HEK293T (cell line): Measurements from ENCODE around the gene AGBL5.

Source experiments
- BHLHE40 ChIP-seq: fragments of 450-650 bp; IDR thresholded peaks from 2 replicates; pipeline ENCODE4 v1.6.1; 2016; ENCODE audit warnings: mild to moderate bottlenecking, moderate library complexity, borderline replicate concordance
- FOXA1 ChIP-seq: fragments of 450-650 bp; IDR thresholded peaks from 2 replicates; pipeline ENCODE4 v1.6.1; 2016; ENCODE audit warnings: mild to moderate bottlenecking
- FOXK2 ChIP-seq: fragments of 450-650 bp; IDR thresholded peaks from 2 replicates; pipeline ENCODE4 v1.6.1; 2016; ENCODE audit warnings: mild to moderate bottlenecking
- FOXM1 ChIP-seq: fragments of 450-650 bp; IDR thresholded peaks from 2 replicates; pipeline ENCODE4 v1.6.1; 2017; ENCODE audit warnings: mild to moderate bottlenecking, borderline replicate concordance
- L3MBTL2 ChIP-seq: fragments of 450-650 bp; conservative IDR thresholded peaks from 2 replicates; pipeline ENCODE4 v1.6.1; 2016; ENCODE audit warnings: mild to moderate bottlenecking
- PKNOX1 ChIP-seq: fragments of 450-650 bp; IDR thresholded peaks from 2 replicates; pipeline ENCODE4 v1.6.1; 2016
- SP1 ChIP-seq: fragments of 450-650 bp; IDR thresholded peaks from 2 replicates; pipeline ENCODE4 v1.6.1; 2017
- SUZ12 ChIP-seq: fragments of 450-650 bp; IDR thresholded peaks from 2 replicates; pipeline ENCODE4 v1.6.1; 2016; ENCODE audit warnings: mild to moderate bottlenecking

- no peak for TF ChIP-seq FOXM1
- no peak for TF ChIP-seq L3MBTL2
- TF ChIP-seq SUZ12, result no peak
- no peak for TF ChIP-seq BHLHE40
- no peak for TF ChIP-seq SP1
- TF ChIP-seq FOXA1, result no peak
- no peak for TF ChIP-seq FOXK2
- no peak for TF ChIP-seq PKNOX1
These were observed 11.6 kb upstream of the AGBL5 start for GRCh38 chr2:27039871-27040270.
